Left hindlimb (tissue), 1 donor: Measurements from ENCODE around the gene GSN.

Experiments
- DNase-seq: peaks from one replicate; pipeline ENCODE4 v3.0.0-alpha.2; 2018

The GSN gene

DNA sequence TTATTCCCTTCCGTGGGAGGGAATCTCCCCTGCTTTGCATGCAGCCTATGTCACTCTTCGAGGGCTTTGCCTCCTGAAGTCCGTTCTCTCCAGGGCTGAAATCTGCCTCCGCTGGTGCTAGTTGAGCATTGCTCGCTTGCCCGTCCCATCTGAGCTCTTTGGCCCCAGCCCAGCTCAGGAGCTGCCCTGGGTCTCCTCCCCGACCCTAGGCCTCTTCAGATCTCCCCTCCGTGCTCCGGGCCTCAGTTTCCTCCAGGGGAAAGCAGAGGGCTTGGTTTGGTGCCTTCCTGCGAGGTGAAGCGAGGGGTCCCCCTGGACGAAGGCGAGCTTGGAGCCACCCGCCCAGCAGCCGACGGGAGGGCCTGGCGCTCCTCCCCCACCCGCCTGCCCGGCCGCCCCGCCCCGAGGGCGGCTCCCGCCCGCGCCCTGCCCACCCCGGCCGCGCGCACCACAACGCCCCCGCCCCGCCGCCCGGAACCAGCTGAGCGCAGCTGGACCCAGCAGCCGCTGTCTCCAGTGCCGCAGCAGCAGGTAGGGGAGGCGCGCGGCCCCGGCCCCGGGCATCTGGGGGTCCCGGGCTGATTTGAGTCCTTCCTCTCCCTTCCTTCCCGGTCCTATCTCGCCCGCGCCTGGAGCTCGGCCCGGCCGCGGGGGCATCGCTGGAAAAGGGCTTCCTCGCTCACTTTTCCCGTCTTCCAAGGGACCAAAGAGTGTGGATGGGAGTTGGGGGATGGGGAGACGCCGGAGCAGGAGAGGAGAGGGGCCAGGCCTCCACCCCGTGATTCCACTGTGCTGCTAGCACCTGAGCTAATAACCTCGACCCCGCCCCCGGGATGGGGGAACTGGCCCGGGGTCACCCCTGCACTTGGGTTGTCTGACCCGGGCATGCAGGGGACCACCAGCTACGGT, at the start of gene GSN:
GSN (plus strand) TSS at position 474 of the 909 bp plus-strand sequence. CDS start 33,810 bp downstream, outside the sequence.
- DNase-seq, result peak; percentile 89

GRCh38 chr9:121218357-121219027, 49.5 kb upstream of the GSN start:
- no peak for DNase-seq

GRCh38 chr9:121219530-121219929, 48.4 kb upstream of the GSN start:
- no peak for DNase-seq

- peak; percentile 49 for DNase-seq
Observed at GRCh38 chr9:121220996-121221663, 46.8 kb upstream of the GSN start.

DNA sequence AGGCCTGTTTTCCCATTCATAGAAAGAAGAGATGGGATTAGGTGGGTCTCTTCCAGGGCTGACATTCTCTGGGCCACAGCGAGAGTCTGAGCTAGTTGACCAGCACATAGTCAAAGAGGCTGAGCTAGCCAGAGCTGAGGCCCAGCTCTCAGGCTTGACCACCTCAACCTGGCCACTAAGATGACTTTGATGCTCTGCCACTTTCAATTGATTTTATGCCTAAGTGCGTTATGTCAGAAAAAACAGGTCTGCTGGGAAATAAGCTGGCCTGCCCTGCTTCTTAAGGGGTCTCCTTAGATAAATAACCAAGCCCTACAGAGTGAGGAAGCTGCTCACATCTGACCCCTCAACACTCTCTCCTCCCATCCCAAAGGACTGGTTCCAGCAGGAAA, 46.3 kb upstream of the GSN start:
- no peak for DNase-seq

DNA sequence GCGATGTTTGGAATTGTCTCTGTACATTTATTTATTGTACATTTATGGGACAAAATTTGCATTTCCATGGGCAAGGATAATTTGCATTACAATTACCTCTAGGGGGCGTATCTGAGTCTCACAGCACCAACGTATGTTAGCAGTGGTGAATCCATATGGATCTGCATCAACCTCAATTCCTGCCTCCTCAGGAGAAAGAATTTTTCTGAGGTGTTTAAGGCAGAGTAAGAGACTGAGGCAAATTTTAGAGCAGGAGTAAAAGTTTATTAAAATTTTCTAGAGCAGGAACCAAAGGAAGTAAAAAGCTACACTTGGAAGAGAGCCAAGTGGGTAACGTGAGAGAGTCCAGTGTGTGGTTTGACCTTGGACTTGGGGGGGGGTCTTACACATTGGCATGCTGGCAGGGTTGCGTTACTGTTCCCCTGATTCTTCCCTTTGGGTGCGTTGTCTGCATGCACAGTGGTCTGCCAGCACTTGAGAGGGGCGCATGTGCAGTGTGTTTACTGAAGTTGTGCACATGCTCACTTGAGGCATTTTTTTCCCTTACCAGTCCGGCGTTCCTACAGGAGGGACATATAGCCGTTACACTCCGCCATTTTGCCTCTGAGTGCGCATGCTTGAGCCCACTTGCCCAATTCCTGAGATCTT, 45.3 kb upstream of the GSN start:
- no peak for DNase-seq

DNA sequence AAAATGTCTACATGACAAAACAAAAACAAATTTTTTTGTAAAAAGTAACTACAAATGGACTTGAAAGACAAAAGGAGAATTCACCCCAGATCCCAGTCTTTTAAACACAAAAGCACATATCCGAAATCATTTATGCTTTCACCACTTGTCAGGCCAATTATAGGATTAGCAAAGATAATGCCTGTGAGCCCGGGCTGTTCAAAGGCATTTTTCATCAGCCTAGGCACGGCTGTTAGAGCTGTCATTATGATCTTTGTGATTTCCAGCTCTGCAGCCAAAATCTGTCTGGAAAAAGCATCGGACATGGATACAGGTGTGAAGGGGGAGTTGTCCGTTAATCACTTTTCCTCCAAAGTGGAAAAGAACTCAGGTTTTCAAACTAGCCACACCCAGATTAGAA, 42.7 kb upstream of the GSN start:
- no peak for DNase-seq

DNA sequence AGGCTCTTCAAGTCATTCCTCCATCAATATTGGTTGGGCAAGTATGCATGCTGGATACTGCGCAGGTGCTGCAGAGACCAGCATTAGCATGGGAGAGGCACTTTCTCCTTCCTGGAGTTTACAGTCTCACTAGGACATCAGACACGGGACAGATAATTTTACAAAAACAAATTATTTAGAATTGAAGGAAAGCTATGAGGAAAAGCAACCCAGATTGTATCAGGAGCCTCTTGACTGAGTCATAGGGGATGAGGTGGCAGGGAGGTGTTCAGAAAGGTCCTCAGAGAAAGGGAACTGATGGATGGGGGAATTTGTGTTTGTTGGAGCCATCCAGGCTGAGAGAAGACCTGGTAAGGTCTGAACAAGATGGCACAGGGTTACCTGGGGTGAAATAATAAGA, 41.8 kb upstream of the GSN start:
- DNase-seq, result no peak

- DNase-seq, result no peak
Observed at GRCh38 chr9:121227862-121228261, 40.1 kb upstream of the GSN start.

- DNase-seq, result no peak
Observed at GRCh38 chr9:121230256-121230655, 37.7 kb upstream of the GSN start.

DNA sequence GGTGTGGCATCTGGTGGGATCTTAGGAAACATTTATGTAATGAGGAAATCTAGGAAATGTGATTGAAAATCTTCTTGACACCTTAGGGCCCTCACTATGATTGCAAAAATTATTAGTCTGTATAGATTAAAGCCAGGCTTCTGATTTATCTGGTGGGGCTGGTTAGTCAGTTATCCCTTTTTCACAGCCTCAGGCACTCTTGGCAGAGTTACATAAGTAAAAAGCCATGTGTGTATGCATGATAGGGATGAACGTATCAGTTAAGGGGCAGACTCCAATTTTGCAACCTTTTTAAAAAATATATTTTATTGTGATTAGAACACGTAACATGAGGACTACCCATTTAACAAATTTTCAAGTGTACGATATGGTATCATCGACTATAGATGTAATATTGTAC, 35.7 kb upstream of the GSN start:
- no peak for DNase-seq

GRCh38 chr9:121233906-121234831, 33.8 kb upstream of the GSN start:
- DNase-seq, result no peak

DNA sequence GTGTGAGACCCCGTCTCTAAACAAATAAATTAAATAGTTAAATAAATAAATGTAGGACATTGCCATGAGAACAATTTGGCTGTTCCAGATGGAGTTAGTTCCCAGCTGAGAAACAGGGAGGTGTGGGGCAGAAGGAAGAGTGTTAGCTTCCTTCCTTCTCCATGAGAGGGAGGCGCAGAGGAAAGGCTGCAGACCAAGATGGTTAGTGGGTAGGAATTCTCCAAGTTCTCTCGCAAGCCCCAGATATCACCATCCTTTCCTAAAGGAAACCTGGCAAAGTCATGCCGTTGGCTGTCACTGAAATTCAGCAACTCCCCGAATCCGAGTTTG, 33.2 kb upstream of the GSN start:
- no peak for DNase-seq

- DNase-seq, result no peak
Observed at GRCh38 chr9:121235512-121235911, 32.5 kb upstream of the GSN start.

GRCh38 chr9:121237916-121238315, 30.0 kb upstream of the GSN start:
- no peak for DNase-seq

- no peak for DNase-seq
Observed at GRCh38 chr9:121239071-121239470, 28.9 kb upstream of the GSN start.

DNA sequence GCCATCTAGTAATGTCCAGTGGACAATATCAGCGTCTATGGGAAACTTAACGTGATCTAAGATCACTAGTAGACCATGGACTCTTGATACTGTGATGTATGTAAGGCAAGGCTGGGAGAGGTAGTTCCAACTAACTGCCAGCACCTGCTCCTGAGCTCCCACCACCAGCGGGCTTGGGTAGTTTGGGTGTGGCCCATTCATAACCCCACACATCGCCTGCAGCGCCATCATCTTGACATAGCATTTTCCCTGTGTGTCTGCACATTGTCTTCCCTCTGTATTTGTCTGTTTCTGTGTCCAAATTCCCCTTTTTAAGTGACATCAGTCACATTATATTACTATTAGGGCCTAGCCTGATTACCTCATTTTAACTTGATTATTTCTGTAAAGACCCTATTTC, 28.1 kb upstream of the GSN start:
- no peak for DNase-seq

DNA sequence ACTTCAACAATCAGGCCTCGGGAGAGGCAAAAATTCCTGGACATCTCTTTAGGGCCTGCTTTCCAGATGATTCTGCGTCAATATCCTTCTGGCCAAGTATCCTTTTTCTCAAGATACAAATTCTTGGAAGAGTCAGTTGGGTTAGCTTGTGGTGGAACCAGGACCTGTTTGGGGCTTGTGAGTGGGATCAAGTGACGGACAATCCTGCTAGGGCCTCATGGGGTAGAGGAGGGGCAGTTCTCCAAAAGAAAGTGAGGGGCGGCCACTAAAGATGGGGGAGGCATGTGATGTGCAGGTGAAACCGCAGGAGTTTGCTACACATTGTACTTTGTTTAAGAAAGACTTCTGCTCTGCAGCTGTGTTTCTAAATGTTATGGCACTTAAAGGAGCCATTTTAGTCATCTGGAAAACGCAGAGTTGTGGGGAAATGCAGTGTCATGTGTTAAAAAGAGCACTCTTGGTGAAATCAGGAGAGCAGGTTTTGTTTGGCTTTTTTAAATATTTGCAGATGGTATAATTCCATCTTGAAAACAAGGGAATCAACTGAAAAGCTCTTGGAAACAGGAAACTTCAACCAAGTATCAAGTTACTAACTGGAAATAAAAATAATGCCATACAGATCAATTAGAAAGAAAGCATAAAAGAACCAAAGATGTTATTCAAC, 27.4 kb upstream of the GSN start:
- no peak for DNase-seq

DNA sequence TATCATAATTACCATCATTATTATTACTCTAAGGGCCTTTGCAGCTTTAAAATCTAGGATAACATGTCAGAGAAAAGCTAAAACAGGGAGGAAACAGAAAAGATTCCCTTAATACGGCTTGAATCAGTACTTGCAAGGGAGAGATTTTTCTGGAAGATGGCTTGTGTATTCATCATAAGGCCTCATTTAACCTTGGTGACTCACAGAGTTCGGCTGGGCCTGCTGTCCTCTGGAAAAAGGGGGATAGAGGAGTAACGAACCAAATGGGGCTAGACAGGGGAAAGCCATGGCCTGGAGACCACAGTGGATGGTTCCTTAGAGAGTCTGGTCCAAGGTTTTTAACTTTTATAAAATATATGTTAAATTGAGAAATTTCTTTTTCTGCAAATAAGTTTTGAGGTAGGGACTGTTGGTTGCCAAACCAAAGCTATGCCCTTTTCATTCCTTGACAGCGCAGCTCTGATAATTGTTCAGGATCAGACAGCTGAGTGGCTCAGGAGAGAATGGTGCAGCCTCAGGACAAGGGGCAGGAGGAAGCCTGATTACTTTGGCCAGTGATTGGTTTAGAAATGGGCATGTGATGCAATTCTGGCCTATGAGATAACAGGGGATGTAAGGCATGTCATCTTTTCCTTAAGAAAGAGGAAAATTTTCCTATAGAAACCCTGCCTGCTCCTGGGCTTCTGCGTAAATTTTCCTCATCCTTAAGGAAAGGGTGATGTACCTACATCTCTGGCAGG, 25.6 kb upstream of the GSN start:
- no peak for DNase-seq

DNA sequence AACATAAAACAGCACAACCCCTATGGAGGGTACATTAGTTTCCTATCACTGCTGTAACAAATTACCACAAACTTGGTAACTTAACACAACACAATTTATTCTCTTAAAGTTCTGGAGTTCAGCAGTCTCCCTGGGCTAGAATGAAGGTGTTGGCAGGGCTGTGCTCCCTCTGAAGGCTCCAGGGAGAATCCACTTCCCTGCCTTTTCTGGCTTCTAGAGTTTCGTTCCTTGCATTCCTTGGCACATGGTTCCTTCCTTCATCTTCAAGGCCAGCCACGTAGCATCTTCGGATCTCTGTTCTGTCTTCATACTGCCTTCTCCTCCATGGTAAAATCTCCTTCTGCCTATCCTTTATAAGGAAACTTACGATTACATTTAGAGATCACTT, 25.0 kb upstream of the GSN start:
- no peak for DNase-seq
